ENCODE results near the gene PRKN.

DNA sequence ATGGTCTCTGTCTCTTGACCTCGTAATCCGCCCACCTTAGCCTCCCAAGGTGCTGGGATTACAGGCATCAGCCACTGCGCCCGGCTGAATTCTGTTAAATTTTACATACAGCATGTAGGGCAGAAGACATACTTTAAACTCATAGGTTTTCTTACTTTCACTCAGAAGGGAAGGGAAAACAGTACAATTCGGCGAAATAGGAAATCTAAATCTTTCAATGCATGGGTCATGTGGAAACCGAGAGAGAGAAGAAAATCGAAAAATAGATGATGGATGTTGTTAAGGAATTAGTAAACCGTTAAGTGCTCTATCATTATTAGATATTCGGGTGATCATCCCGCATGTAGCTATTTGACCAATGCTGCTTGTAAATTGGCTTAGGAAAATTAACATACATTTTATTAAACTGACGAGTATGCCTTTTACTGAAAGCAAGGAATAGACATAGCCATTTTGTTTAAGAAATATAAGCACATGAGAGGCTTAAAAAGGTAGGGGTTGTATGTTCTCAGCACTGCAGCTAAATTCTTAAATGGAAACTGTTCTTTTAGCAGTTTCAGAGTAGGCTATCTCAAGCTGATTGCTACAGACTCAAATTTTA is 1289.0 kb downstream of the PRKN start:
- TF ChIP-seq EZH2 (IDR thresholded peaks at IDR 0.05; ENCODE audit: insufficient read depth, poor library complexity, severe bottlenecking): no peak
- TF ChIP-seq EZH2phosphoT487 (IDR thresholded peaks at IDR 0.05; ENCODE audit: insufficient read depth, low read depth): no peak
